ENCODE results near the gene NRP1.
"Not testable (repeated sequence)": the region's sequence is repeated elsewhere in the genome, so short reads cannot be mapped to it uniquely, and the experiment has no call there.

The NRP1 gene

GRCh38 chr10:33142295-33142694 lies 192.2 kb downstream of the NRP1 start:
- DNase-seq, result no peak

DNA sequence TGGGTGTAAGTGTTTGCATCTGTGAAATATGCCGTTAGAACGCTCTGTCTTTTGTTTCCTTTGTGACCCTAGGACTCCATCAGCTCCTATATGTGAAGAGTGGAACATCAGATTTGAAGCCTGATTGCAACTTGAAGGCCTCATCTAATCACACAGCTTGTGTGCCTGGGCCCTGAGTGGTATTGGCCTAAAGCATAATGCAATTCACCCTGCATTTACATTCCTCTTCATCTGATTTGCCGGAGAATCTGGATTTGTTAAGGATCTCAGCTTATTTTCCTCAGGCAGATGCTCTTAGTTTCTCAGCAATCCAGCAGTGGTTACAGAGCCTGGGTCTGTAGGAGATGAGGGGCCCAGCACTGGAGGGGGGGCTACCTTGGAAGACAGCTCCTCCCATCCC lies 193.2 kb downstream of the NRP1 start:
- DNase-seq, result peak; percentile 13

DNA sequence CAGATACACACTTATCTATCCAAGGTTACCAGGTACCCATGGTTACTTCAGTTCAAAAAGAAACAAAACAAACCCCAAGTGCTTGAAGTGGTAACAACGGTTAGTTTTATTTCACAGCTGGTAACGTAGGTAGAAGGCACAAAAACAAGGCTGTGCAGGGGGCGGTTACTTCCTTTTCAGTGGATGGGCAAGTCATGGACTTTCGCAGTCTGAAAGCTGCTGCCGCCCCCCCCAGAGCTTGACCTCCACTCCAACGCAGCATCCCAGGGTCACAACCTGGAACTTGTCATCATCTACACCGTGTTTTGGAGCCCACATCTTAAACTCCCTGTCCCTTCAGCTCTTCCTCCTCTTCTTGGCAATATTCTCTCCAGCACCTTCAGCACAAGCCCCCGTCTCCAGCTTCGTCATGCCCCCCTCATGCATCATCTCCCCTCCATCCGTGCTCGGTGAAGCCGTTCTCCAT lies 195.3 kb downstream of the NRP1 start:
- peak; percentile 94 for DNase-seq

DNA sequence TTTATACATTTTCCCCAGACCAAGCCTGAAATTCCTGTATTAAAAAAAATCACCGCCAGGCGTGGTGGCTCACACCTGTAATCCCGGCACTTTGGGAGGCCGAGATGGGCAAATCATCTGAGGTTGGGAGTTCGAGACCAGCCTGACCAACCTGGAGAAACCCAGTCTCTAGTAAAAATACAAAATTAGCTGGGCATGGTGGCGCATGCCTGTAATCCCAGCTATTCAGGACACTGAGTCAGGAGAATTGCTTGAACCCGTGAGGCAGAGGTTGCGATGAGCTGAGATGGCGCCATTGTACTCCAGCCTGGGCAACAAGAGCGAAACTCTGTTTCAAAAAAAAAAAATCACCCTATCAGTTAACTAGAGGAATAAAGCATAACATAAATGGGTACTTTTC lies 195.8 kb downstream of the NRP1 start:
- not testable (repeated sequence) for DNase-seq

GRCh38 chr10:33137356-33138005 lies 197.0 kb downstream of the NRP1 start:
- no peak for DNase-seq

DNA sequence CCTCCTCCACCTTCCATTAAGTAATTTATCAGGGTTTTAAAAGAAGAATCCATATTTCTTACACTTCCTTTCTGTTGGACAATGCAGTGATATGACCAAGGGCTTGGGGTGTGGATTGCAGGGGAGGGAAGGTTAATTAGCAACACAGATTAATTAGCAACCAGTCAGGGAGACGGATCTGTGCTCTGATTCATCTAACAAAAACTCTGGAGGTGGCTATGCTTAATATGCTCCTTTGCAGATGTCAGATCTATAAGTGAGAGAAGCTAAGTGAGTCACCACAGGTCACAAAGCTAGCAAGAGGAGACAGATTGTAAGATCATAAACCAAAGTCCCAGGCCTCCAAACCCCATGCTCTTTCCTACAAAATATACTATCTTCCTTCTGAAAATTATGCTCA lies 197.7 kb downstream of the NRP1 start:
- peak; percentile 50 for DNase-seq

DNA sequence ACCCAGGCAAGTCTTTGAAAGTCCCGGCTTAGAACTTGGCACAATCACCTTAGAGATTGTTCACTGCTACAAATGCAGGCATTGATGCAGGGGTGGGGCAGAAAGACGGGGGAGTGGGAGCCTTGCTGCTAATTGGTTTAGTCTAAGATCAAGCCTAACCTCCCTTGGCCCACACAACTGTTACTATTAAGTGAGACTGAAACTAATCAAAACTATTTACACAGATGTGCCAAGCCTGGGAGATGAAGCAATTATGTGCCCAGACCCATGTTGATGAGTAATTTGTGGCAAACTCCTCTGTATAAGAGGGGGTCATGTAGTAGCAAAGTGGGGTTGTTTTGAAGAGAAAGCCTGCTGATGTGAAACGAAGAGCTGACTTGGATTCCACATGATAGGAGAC lies 198.2 kb downstream of the NRP1 start:
- peak; percentile 73 for DNase-seq

- DNase-seq, result peak; percentile 83
Observed at GRCh38 chr10:33134011-33134751, 200.3 kb downstream of the NRP1 start.

DNA sequence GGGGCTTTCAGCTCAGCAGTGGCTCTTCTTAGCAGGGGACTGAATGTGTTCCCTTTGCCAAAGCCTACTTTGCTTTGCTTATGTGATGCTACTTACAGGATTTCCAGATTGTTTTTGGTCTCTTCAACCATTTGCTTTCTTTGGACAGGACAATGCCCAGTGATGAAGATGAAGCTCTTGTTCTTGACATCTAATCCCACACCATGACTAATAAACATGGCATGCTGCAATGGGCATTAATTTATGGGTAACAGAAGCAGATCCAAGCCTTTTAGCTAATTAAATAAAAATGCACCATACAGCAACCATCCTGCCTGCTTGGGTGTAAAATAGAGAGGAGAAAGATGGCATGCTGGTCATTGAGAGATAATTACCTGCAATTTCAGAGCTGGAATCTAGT lies 200.9 kb downstream of the NRP1 start:
- DNase-seq, result no peak

DNA sequence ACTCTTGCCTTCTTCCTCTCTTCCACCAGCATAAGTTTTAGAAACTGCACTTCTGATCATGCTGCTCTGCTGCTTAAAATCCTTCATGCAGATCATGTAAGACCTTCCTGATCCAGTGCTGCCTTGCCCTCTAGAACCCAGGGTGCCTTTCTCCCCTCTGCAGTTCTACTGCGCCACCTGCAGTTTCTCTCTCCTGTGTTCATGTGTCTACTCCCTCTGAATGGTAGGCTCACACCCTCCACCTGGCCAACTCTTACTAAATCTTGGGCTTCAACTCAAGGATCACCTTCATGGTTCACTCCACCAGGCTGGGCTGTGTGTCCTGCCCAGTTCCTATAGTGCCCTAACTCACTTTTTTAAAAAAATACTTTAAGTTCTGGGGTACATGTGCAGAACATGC lies 201.8 kb downstream of the NRP1 start:
- DNase-seq, result peak; percentile 78

DNA sequence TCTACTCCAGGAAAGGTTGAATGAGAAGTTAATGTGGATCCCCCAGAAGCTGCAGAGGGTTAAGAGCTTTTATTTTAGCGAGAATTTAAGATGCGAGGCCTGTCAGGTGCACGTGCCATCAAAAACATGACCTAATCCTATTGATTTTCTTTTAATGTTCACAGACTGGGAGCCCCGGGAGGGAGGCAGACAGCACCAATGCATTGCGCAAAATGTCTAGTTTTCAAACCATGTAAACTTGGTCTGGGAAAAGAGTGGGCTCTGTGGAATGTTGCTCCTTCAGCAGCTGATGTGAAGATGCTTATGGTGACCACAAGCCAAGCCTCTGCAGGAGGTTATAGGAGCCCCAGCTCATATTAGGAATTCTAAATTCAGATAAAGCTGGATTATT lies 204.5 kb downstream of the NRP1 start:
- DNase-seq, result no peak

DNA sequence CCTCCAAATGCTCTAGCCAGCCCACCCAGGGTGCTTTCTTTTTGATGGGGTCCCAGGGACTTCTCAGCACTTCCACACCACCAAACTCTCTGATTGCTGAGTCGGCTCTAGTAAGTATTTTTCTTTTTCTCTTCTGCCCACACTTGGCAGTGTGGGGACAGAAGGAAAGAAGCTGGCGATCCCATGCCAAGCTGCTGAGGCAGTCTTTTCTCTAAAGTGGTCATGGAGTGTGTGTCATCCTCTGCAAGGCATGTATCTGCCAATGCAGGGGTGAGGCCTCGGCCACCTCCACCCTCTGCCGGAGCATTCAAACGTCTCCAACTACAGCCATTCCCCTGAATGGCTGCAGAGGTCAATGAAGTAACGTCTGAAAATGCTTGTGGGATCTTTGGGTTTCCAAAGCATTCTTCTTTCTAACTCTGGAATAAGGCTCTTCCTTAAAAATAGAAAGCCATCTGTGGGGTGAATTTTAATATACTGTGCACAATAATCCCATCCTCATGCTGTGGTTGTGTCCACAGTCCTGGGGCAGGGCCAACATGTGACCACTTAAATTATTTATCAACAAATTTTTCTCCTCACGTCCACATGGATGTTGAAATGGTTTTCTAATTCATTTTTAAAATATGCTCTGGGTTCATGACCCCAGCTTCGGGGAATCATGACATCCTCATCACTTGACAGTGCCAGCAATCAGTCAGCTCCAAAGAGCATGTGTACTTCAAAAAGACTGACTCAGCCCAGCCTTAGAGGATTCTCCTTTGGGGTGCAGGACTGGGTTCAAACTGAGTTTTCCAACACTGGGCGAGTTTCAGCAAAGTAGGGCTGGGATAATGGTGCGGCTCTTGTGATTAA lies 205.1 kb downstream of the NRP1 start:
- DNase-seq, result no peak

DNA sequence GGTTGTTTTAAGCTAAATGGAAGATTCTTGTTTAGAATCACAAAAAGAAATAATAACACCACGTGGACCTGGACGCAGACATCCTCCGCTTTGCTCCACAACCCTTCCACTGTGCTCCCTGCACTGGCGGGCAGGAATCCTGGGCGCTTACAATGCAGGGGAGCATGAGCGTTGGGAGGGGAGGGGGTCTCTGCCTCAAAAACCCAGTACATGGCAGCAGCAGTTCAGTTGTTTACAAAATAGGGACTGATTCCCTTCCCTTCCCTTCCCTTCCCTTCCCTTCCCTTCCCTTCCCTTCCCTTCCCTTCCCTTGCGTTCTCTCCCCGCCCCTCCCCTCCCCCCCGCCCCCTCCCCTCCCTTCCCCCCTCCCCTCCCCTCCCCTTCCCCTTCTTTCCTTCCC lies 206.8 kb downstream of the NRP1 start:
- DNase-seq, result no peak
